K562 (cell line): Measurements from ENCODE around the gene MALAT1. TPM values are rescaled to one million over a fixed set of nuclear protein-coding genes. Genes with fewer than 3 reads are reported as not detected.
A peak's percentile ranks its signal among the peaks of the same experiment; 100 is the strongest.

Experiments used
- ATAC-seq: fragments of 200-7000 bp; cut with Tn5 transposase; 3 replicates; pipeline ENCODE4 v1.9.1; 2020; ENCODE audit warnings: moderate library complexity
- BruUV-seq: library from RNA; stranded (reverse); fragments of 400-500 nt; replicated peaks from 2 replicates; lab custom pipeline; 2021; lab: Mats Ljungman, UMichigan
- CTCF ChIA-PET: fragments of 300-600 bp; formaldehyde crosslinking; extraction: SDS; loops from one replicate; lab custom pipeline; 2021; ENCODE audit warnings: low intra/inter-chr PET ratio; lab: Yijun Ruan, JAX
- POLR2A ChIA-PET: fragments of 300-600, 350-650 bp; sonication (Branson Sonifier 250); formaldehyde crosslinking; extraction: SDS; loops from one replicate; lab custom pipeline; 2021; ENCODE audit warnings: antibody characterized with exemption, inconsistent platforms; lab: Yijun Ruan, JAX
- DNase-seq, 4 experiments: peaks; one replicate each; pipeline versions ENCODE4 v3.0.0 to v3.0.0-alpha.2; 2011 to 2018; ENCODE audit warnings: low spot score in 3 of 4, mixed read lengths in 3 of 4; ENCODE audit errors: extremely low read depth in 1 of 4
- FAIRE-seq: peaks from 2 replicates; lab custom pipeline; 2011; peaks lifted over from hg19 to GRCh38; lab: Jason Lieb, UNC
- H2AFZ ChIP-seq: 2 replicates; pipeline ENCODE4 v1.6.0; 2011; ENCODE audit warnings: low read depth, low read length, control low read depth, inconsistent platforms
- H3K27ac ChIP-seq: fragments of 200-600 bp; 3 replicates; pipeline ENCODE4 v1.8.0; 2011; ENCODE audit warnings: low read depth, mild to moderate bottlenecking, control low read depth, inconsistent platforms, low read length, moderate library complexity, mixed read lengths; ENCODE audit errors: extremely low read depth
- H3K27me3 ChIP-seq, 2 experiments: fragments of 300-600 bp in 1 of 2; 2 replicates in 1 of 2; 3 replicates in 1 of 2; pipeline versions ENCODE4 v1.6.0 to v1.8.0; 2011; ENCODE audit warnings: inconsistent platforms in 2 of 2, low read length in 2 of 2, mild to moderate bottlenecking in 1 of 2, mixed read lengths in 1 of 2, moderate library complexity in 1 of 2; ENCODE audit not compliant: control insufficient read depth in 2 of 2, insufficient read depth in 2 of 2
- H3K36me3 ChIP-seq: fragments of 300-600 bp; 3 replicates; pipeline ENCODE4 v1.8.0; 2011; ENCODE audit warnings: mild to moderate bottlenecking, low read length, inconsistent platforms; ENCODE audit not compliant: control insufficient read depth, insufficient read depth
- H3K4me1 ChIP-seq, 2 experiments: fragments of 200-600 bp in 1 of 2; replicated peaks in 1 of 2; 2 replicates in 1 of 2; 3 replicates in 1 of 2; pipeline versions ENCODE4 v1.5.1 to v1.8.0; 2011; ENCODE audit warnings: inconsistent platforms in 2 of 2, low read length in 2 of 2, mild to moderate bottlenecking in 1 of 2, mixed read lengths in 1 of 2, moderate library complexity in 1 of 2; ENCODE audit not compliant: control insufficient read depth in 2 of 2, insufficient read depth in 2 of 2
- H3K4me2 ChIP-seq: 2 replicates; pipeline ENCODE4 v1.6.1; 2011; ENCODE audit warnings: low read length, control low read depth, inconsistent platforms, mixed read lengths; ENCODE audit not compliant: insufficient read depth
- H3K4me3 ChIP-seq: fragments of 200-600 bp; sonication (generic), shearing (Covaris generic); 2 replicates; pipeline ENCODE4 v1.5.1; 2016; ENCODE audit warnings: control low read depth, inconsistent platforms
- H3K79me2 ChIP-seq: fragments of 200-600 bp; 3 replicates; pipeline ENCODE4 v1.8.0; 2011; ENCODE audit warnings: low read length, inconsistent platforms; ENCODE audit not compliant: control insufficient read depth, insufficient read depth
- H3K9ac ChIP-seq, 2 experiments: 2 replicates each; pipeline versions ENCODE4 v1.6.0 to v1.6.1; 2011; ENCODE audit warnings: low read depth in 2 of 2, low read length in 2 of 2, control low read depth in 1 of 2, inconsistent platforms in 1 of 2, mild to moderate bottlenecking in 1 of 2, mixed read lengths in 1 of 2; ENCODE audit not compliant: insufficient read depth in 1 of 2
- H3K9me1 ChIP-seq: one replicate; pipeline ENCODE4 v1.6.0; 2011; ENCODE audit warnings: inconsistent platforms, mild to moderate bottlenecking, low read length, moderate library complexity; ENCODE audit not compliant: control insufficient read depth, insufficient read depth
- H3K9me3 ChIP-seq: replicated peaks from 2 replicates; pipeline ENCODE4 v1.5.1; 2011; ENCODE audit warnings: low read depth, low read length, inconsistent platforms; ENCODE audit not compliant: control insufficient read depth, insufficient read depth
- H4K20me1 ChIP-seq: replicated peaks from 2 replicates; pipeline ENCODE4 v1.6.1; 2011; ENCODE audit warnings: low read length, inconsistent platforms, mixed read lengths; ENCODE audit not compliant: control insufficient read depth, insufficient read depth
- AFF4 ChIP-seq: sonication (generic); formaldehyde crosslinking; IDR thresholded peaks from 2 replicates; pipeline ENCODE4 v1.8.0; 2023; ENCODE audit warnings: mild to moderate bottlenecking, missing genetic modification reagents
- ATF7 ChIP-seq: fragments of 450-650 bp; IDR thresholded peaks from 2 replicates; pipeline ENCODE4 v1.7.1; 2014; ENCODE audit warnings: mild to moderate bottlenecking, moderate library complexity
- ELF2 ChIP-seq: fragments of 250-450 bp; sonication (Bioruptor Pico); IDR thresholded peaks from 2 replicates; pipeline ENCODE4 v1.5.0; 2021; ENCODE audit warnings: mild to moderate bottlenecking
- FIP1L1 ChIP-seq: fragments of 200-400 bp; formaldehyde crosslinking; IDR thresholded peaks from 2 replicates; pipeline ENCODE4 v1.6.1; 2018; ENCODE audit warnings: mild to moderate bottlenecking, low read depth, low read length; ENCODE audit not compliant: poor library complexity, severe bottlenecking
- FOXO4 ChIP-seq: fragments of 450-650 bp; formaldehyde crosslinking; IDR thresholded peaks from 2 replicates; pipeline ENCODE4 v1.4.0; 2020; ENCODE audit warnings: mild to moderate bottlenecking, moderate library complexity
- HNRNPUL1 ChIP-seq: fragments of 200-400 bp; formaldehyde crosslinking; IDR thresholded peaks from 2 replicates; pipeline ENCODE4 v1.6.1; 2017; ENCODE audit warnings: low read length
- MECOM ChIP-seq: fragments of 250-450 bp; sonication (Bioruptor Pico); IDR thresholded peaks from 2 replicates; pipeline ENCODE4 v1.8.0; 2022; ENCODE audit warnings: inconsistent platforms
- NRF1 ChIP-seq, 2 experiments: fragments of 450-650 bp; IDR thresholded peaks in 1 of 2; conservative IDR thresholded peaks in 1 of 2; 2 replicates each; pipeline ENCODE4 v1.6.1; 2014; ENCODE audit warnings: mild to moderate bottlenecking in 2 of 2
- RBBP5 ChIP-seq: fragments of 200-600 bp; sonication (generic); IDR thresholded peaks from 2 replicates; pipeline ENCODE4 v1.6.1; 2012; ENCODE audit warnings: borderline replicate concordance, mild to moderate bottlenecking, low read length, control low read depth, inconsistent platforms; ENCODE audit not compliant: insufficient read depth, poor library complexity, severe bottlenecking
- ZKSCAN8 ChIP-seq: fragments of 200-800 bp; sonication (Bioruptor generic); IDR thresholded peaks from 2 replicates; pipeline ENCODE4 v1.6.1; 2016; ENCODE audit warnings: missing genetic modification characterization, missing compliant biosample characterization
- ZNF354B ChIP-seq: fragments of 250-450 bp; sonication (Bioruptor Pico); IDR thresholded peaks from 2 replicates; pipeline ENCODE4 v1.4.0; 2020
- ZNF444 ChIP-seq: fragments of 250-450 bp; sonication (Bioruptor Pico); IDR thresholded peaks from 2 replicates; pipeline ENCODE4 v1.4.0; 2020; ENCODE audit warnings: mild to moderate bottlenecking, moderate library complexity
- WGBS: fragments of 100-300 bp; shearing (Covaris generic); methylation state at CpG from one replicate; pipeline ENCODE4 v1.1.6; 2016; ENCODE audit warnings: low coverage, mixed read lengths; ENCODE audit not compliant: insufficient coverage; ENCODE audit errors: missing lambda C conversion rate; 5-methylcytosine and 5-hydroxymethylcytosine counted together
- in situ Hi-C: fragments of 300-500 bp; cut with MboI; formaldehyde crosslinking; loops from 4 replicates; pipeline ENCODE4 v1.15.0; 2018; ENCODE audit warnings: inconsistent platforms, mixed read lengths
- intact Hi-C: fragments of 100-400 bp; cut with micrococcal nuclease; formaldehyde crosslinking; loops from 2 replicates; pipeline ENCODE4 v1.14.2; 2022
- polyA plus RNA-seq, 8 experiments: library from polyadenylated mRNA; depleted of rRNA in 4 of 8; stranded (reverse) in 5 of 8; unstranded in 3 of 8; fragments of >200 nt; fragmentation: Nextera tagmentation in 2 of 8; fragmentation: Illumina TruSeq in 1 of 8; extraction: Ambion mirVana in 2 of 8; extraction: Trizol in 1 of 8; gene quantifications; 2 replicates each; pipeline versions ENCODE4 v1.2.1 to v1.2.3, GENCODE V29; 2011 to 2014; ENCODE audit warnings: inconsistent platforms in 1 of 8, missing spikeins in 1 of 8
- total RNA-seq, 7 experiments: library from RNA; depleted of rRNA in 6 of 7; stranded (reverse); fragments of >200 nt in 6 of 7; fragmentation: Illumina TruSeq in 2 of 7; extraction: Trizol in 2 of 7; gene quantifications; 2 replicates each; pipeline versions ENCODE4 v1.2.1 to v1.2.3, GENCODE V29; 2011 to 2021; ENCODE audit warnings: low replicate concordance in 1 of 7
- TF ChIP-seq, protein P1 (sequence below): fragments of 450-650 bp; IDR thresholded peaks from 2 replicates; pipeline ENCODE4 v1.6.1; 2016; ENCODE audit warnings: missing biosample characterization, missing genetic modification characterization

Gene MALAT1
- total and polyA plus RNA-seq, 9 of the 15 experiments (the other 6 are each of a cell fraction or from before 2014, with no cell fraction given): 363 to 8,715 (median 2,351) TPM

- no peak for DNase-seq
- TF ChIP-seq AFF4 (no peak), ZNF444 (no peak), FIP1L1 (peak; percentile 33), ATF7 (no peak), FOXO4 (CRISPR knock-in tag) (no peak), NRF1 (conservative IDR thresholded peaks at IDR 0.05 in 1 of 2, IDR thresholded peaks at IDR 0.05 in 1 of 2) (0 out of 4 replicates have a peak, but pooled peaks of 1 of the 2 experiments have one; percentile 5), ZNF354B (CRISPR knock-in tag) (no peak), MECOM (CRISPR knock-in tag) (no peak), ZKSCAN8 (CRISPR knock-in tag) (no peak), RBBP5 (peak; percentile 48), HNRNPUL1 (no peak), ELF2 (CRISPR knock-in tag) (no peak)
- TF ChIP-seq, protein P1, sequence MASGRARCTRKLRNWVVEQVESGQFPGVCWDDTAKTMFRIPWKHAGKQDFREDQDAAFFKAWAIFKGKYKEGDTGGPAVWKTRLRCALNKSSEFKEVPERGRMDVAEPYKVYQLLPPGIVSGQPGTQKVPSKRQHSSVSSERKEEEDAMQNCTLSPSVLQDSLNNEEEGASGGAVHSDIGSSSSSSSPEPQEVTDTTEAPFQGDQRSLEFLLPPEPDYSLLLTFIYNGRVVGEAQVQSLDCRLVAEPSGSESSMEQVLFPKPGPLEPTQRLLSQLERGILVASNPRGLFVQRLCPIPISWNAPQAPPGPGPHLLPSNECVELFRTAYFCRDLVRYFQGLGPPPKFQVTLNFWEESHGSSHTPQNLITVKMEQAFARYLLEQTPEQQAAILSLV: no peak
- Histone ChIP-seq H3K4me1 (peaks cover 60 to 85% of the 10 kb centered on the region in 2 experiments), H2AFZ (peak overlapping the region; percentile 71), H3K79me2 (no peaks in the 10 kb centered on the region), H3K9ac (peak overlapping the region in 1 of 2 experiments; percentile 88; a peak in 2 of 4 replicates), H4K20me1 (0 out of 2 replicates have a peak, but pooled peaks cover 8% of the 10 kb centered on the region), H3K27ac (peak overlapping the region; percentile 65; the same call in 2 of the 3 replicates), H3K27me3 (no peaks in the 10 kb centered on the region), H3K9me3 (no peaks in the 10 kb centered on the region), H3K4me3 (peak overlapping the region; percentile 40), H3K9me1 (no peaks in the 10 kb centered on the region), H3K36me3 (no peaks in the 10 kb centered on the region), H3K4me2 (peak overlapping the region; percentile 72)
- ATAC-seq: no peak
- BruUV-seq: no TSS peak
- in situ Hi-C loops (no loop called here), intact Hi-C loops (no loop called here)
- 83% methylated on average over 18 of the region's 27 CpGs for WGBS
- ChIA-PET POLR2A (interaction anchor here (0.5 to 1.5 kb wide), 5 partner anchors 14 to 131 kb away, joined by 3 to 8 read pairs (median 3); partner anchors contain the start of gene NEAT1), CTCF (no interaction called here)
- no peak for FAIRE-seq
These were observed 55.4 kb downstream of the MALAT1 start for GRCh38 chr11:65554057-65554818.
